Adrenal gland (tissue), 12 donors: ENCODE results near the gene SLC9A3. TPM values are rescaled to one million over a fixed set of nuclear protein-coding genes. Genes with fewer than 3 reads are reported as not detected.

Source experiments
- DNase-seq, 7 donors: peaks; one replicate each; pipeline ENCODE4 v3.0.0-alpha.2; 2019 to 2020
- H3K27ac ChIP-seq, 5 donors: fragments of 200-600 bp; sonication (generic) in 4 of 5; 1 replicate in 3 of 5; 2 replicates in 2 of 5; pipeline versions ENCODE4 v1.5.1 to v1.8.0; 2016 to 2020; ENCODE audit warnings: mild to moderate bottlenecking in 1 of 5
- H3K27me3 ChIP-seq: fragments of 200-600 bp; 2 replicates; pipeline ENCODE4 v1.8.0; 2021
- H3K36me3 ChIP-seq, 2 donors: fragments of 200-600 bp; replicated peaks in 1 of 2; 1 replicate in 1 of 2; 2 replicates in 1 of 2; pipeline versions ENCODE4 v1.5.1 to v1.8.0; 2018 to 2022
- H3K4me1 ChIP-seq, 2 donors: fragments of 200-600 bp; replicated peaks in 1 of 2; 1 replicate in 1 of 2; 2 replicates in 1 of 2; pipeline versions ENCODE4 v1.5.1 to v1.8.0; 2018 to 2021
- H3K4me3 ChIP-seq, 4 donors: fragments of 200-600 bp; sonication (generic) in 3 of 4; one replicate each; pipeline ENCODE4 v1.5.1; 2016 to 2018
- H3K9me3 ChIP-seq, 3 donors: fragments of 200-600 bp; sonication (generic) in 1 of 3; replicated peaks in 1 of 3; 1 replicate in 2 of 3; 2 replicates in 1 of 3; pipeline versions ENCODE4 v1.5.1 to v1.8.0; 2016 to 2021
- POLR2A ChIP-seq, 2 donors: fragments of 450-650 bp; IDR thresholded peaks; one replicate each; pipeline ENCODE4 v1.6.1; 2017; ENCODE audit warnings: antibody characterized with exemption in 2 of 2, mild to moderate bottlenecking in 2 of 2, moderate library complexity in 1 of 2
- WGBS, 4 donors: extraction: QIAGEN DNeasy Blood & Tissue Kit in 2 of 4; methylation state at CpG; one replicate each; pipeline versions ENCODE4 v1.1.5 to v1.1.7; 2013 to 2017; 5-methylcytosine and 5-hydroxymethylcytosine counted together
- intact Hi-C, 2 donors: fragments of 100-400 bp; cut with DNase I; formaldehyde crosslinking; loops; one replicate each; pipeline versions ENCODE4 v1.14.1 to v1.15.0; 2022 to 2023
- polyA plus RNA-seq, 3 donors: library from polyadenylated mRNA; stranded (reverse); fragments of 200-250 nt in 2 of 3; fragments of 350-450 nt in 1 of 3; fragmentation: Illumina TruSeq in 1 of 3; extraction: RNeasy Lipid Tissue Mini Kit (QIAGEN cat#74804) in 1 of 3; gene quantifications; one replicate each; pipeline ENCODE4 v1.2.3, GENCODE V29; 2013 to 2014
- total RNA-seq, 9 donors: library from RNA; depleted of rRNA in 4 of 9; stranded (reverse); fragments of >200 nt in 4 of 9; fragments of 120-200 nt in 1 of 9; fragmentation: NEBNext Ultra II Directional in 1 of 9; extraction: Animal tissue kit (Norgen Biotek cat#: 25700) in 1 of 9; gene quantifications; one replicate each; pipeline versions ENCODE4 v1.1.0 to v1.2.4, GENCODE V29; 2013 to 2023
- TF ChIP-seq, protein P1 (sequence below), 6 experiments: fragments of 450-650 bp in 4 of 6; fragments of 200-600 bp in 2 of 6; sonication (generic) in 1 of 6; IDR thresholded peaks; 1 replicate in 5 of 6; 2 replicates in 1 of 6; pipeline versions ENCODE4 v1.5.1 to v1.8.0; 2016 to 2021; ENCODE audit warnings: antibody characterized with exemption in 6 of 6, mild to moderate bottlenecking in 2 of 6, moderate library complexity in 1 of 6
- donor health status: healthy with polysubstance abuse.
- donor health status: Bipolar disorder and iron deficiency.
- donor health status: DM: yes; HTN: yes; CAD: no.
- donor health status: DM: no; HTN: no; CAD: no.
- donor health status: DM: no; HTN: no; CAD: no.
- donor health status: DM: yes; HTN: yes; CAD: no.

The SLC9A3 gene
- total and polyA plus RNA-seq, 12 donors = 0.83 to 5.5 (median 1.7) TPM

DNA sequence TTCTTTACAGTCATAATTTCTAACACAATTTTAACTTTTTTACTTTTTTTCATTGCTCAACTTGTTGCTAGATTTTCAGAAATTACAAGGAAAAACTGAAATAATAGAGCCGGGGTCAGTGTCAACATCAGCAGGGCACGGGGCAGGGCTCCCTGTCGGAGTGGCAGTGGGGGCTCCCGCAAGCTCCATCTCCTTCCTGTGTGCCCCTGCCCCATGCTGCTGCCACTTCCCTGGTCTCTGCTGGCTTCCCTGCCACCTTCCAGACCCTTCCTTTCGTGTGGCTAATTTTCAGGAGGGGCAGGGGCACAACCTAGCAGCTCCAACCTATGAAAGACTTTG lies 82.3 kb downstream of the SLC9A3 start:
- no peak for TF ChIP-seq POLR2A (IDR thresholded peaks at IDR 0.05)
- TF ChIP-seq, protein P1, sequence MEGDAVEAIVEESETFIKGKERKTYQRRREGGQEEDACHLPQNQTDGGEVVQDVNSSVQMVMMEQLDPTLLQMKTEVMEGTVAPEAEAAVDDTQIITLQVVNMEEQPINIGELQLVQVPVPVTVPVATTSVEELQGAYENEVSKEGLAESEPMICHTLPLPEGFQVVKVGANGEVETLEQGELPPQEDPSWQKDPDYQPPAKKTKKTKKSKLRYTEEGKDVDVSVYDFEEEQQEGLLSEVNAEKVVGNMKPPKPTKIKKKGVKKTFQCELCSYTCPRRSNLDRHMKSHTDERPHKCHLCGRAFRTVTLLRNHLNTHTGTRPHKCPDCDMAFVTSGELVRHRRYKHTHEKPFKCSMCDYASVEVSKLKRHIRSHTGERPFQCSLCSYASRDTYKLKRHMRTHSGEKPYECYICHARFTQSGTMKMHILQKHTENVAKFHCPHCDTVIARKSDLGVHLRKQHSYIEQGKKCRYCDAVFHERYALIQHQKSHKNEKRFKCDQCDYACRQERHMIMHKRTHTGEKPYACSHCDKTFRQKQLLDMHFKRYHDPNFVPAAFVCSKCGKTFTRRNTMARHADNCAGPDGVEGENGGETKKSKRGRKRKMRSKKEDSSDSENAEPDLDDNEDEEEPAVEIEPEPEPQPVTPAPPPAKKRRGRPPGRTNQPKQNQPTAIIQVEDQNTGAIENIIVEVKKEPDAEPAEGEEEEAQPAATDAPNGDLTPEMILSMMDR (IDR thresholded peaks at IDR 0.05) = no peak
- Histone ChIP-seq H3K4me3 (peak overlapping the region in 1 of 4 donors; percentile 75), H3K36me3 (no peaks in the 10 kb centered on the region), H3K9me3 (no peaks in the 10 kb centered on the region), H3K27ac (no peak overlapping the region), H3K27me3 (no peaks in the 10 kb centered on the region), H3K4me1 (peaks cover 6 to 22% of the 10 kb centered on the region in 2 donors)
- intact Hi-C loops = no loop called here
- 88 to 93% (median 91%) methylated on average over 5 of the region's 5 CpGs for WGBS, 4 donors
- DNase-seq = no peak

DNA sequence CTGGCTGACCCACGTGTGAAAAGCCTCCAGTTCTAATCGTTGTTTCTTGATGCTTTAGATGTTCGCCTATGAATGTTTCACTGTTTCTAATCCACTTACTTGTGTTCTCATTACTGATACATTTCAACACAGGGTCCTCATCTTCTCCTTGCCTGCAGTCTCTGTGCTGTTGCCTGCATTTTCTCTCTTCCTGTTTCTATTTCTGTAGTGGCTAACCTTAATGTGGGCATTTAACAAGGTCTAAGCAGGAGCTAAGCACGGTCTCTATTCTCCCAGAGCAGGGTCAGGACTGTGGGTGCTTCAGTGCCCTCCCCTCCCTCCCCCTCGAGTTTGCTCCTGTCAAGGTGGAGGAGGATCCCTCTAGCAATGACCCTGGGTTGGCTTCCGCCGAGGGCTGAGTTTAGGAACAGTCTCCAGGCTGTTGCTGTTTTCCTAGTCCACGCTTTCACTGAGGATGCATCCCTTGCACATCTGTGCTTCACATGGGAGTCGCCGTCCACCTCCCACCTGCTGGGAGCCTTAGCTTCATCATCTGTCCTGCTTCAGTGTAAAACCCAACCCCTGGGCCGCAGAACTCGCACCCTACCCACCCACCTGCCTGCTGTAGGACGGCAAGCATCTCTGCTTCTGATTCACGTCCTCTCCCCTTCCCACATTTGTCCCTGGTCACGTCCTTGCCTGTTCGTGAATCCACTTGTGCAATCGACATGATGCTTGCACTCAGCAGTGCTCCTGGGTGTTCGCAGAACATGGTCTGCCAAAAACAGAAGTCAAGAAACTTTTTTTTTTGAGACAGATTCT lies 83.6 kb downstream of the SLC9A3 start:
- 50 to 61% (median 54%) methylated on average over 14 to 18 of the region's 18 CpGs for WGBS, 4 donors
- peak in 2 of 7 donors; percentile 13 to 51 for DNase-seq
- H3K4me3 ChIP-seq = no peak overlapping the region
- intact Hi-C loops = no loop called here
- H3K4me1 ChIP-seq = peaks cover 6 to 22% of the 10 kb centered on the region in 2 donors
- H3K9me3 ChIP-seq = no peaks in the 10 kb centered on the region
- no peaks in the 10 kb centered on the region for H3K27me3 ChIP-seq
- TF ChIP-seq POLR2A (IDR thresholded peaks at IDR 0.05) = no peak
- TF ChIP-seq, protein P1 (IDR thresholded peaks at IDR 0.05) = no peak
- H3K36me3 ChIP-seq = no peaks in the 10 kb centered on the region
- peak overlapping the region in 1 of 5 donors; percentile 11 for H3K27ac ChIP-seq

DNA sequence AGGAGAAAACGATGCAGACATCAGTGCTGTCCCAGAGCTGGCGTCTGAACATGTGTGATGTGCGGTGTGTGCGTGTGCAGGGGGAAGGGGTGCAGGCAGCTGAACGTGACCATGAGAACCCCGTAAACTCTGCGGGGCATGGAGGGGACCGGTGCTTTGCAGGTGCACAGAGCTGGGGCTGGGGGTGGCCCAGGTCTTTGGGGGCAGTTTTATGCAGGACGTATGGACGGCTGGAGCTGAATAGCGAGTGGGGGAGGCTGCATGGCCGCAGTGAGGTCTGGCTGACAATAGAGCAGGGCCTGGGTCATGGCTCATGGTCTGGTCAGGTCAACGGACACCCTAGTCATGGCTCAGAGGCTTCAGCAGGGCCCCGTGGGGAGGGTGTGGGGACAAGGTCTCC lies 84.6 kb downstream of the SLC9A3 start:
- H3K9me3 ChIP-seq = no peaks in the 10 kb centered on the region
- peak in 2 of 7 donors; percentile 18 to 46 for DNase-seq

DNA sequence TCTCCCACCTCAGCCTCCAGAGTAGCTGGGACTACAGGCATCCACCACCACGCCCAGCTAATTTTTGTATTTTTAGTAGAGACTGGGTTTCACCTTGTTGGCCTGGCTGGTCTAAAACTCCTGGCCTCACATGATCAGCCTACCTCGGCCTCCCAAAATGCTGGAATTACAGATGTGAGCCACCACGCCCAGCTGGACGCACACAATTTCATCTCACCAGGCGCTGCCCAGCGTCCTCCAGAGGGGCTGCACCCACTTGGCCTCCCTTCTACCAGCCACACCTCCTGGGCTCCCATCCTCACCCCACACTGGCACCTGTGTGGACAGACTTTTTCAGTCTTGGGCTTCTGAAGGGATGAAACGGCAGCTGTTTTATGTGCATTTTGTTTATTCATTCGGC lies 85.1 kb downstream of the SLC9A3 start:
- WGBS, 4 donors = 84 to 88% (median 86%) methylated on average over 8 of the region's 8 CpGs
- peak in 1 of 7 donors; percentile 33 for DNase-seq
- no peaks in the 10 kb centered on the region for H3K36me3 ChIP-seq
- no peaks in the 10 kb centered on the region for H3K27me3 ChIP-seq
- no peak overlapping the region for H3K4me3 ChIP-seq
- no peak overlapping the region for H3K27ac ChIP-seq
- intact Hi-C loops = no loop called here
- TF ChIP-seq, protein P1 (IDR thresholded peaks at IDR 0.05) = no peak
- TF ChIP-seq POLR2A (IDR thresholded peaks at IDR 0.05) = no peak
- no peaks in the 10 kb centered on the region for H3K9me3 ChIP-seq
- peaks cover 6 to 17% of the 10 kb centered on the region in 2 donors for H3K4me1 ChIP-seq

More for the DNA sequence above, 84.6 kb downstream of the SLC9A3 start:
- no peak overlapping the region for H3K27ac ChIP-seq
- no peak for TF ChIP-seq POLR2A (IDR thresholded peaks at IDR 0.05)
- TF ChIP-seq, protein P1 (IDR thresholded peaks at IDR 0.05) = no peak
- no peak overlapping the region for H3K4me3 ChIP-seq
- no peaks in the 10 kb centered on the region for H3K36me3 ChIP-seq
- WGBS, 4 donors = 59 to 66% (median 61%) methylated on average over 14 of the region's 14 CpGs
- intact Hi-C loops = no loop called here
- no peaks in the 10 kb centered on the region for H3K27me3 ChIP-seq
- H3K4me1 ChIP-seq = peaks cover 6 to 22% of the 10 kb centered on the region in 2 donors
